Activated CD4-positive, alpha-beta T cell treated with anti-CD3 and anti-CD28 coated beads, Interleukin-2, amount 50 U/mL, for 1 hour (primary cell): ENCODE measurements around the gene AUTS2.
"Not testable (repeated sequence)": the region's sequence is repeated elsewhere in the genome, so short reads cannot be mapped to it uniquely, and the experiment has no call there.

Experiments used
- DNase-seq: peaks from one replicate; pipeline ENCODE4 v3.0.0-alpha.2; 2020

Gene AUTS2

DNA sequence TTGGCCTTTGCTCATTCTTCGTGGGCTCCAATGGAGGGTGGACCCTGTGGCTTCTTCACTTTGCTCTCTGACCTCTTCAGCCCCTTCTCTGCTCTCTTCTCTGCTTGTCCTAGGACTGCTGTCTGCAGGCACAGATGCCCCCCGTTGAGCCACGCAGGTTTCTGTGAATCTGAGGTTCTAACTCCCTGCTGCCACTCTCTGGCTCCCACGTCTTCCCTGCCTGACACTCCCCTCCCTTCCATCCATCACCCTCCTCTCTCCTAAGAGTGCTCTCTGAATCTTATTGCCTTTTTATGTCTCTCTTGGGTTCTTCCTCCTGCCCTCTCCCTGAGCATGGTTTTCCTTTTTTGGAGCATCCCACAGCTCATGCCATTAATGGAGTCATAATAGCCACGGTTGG is 1034.1 kb downstream of the AUTS2 start:
- no peak for DNase-seq

DNA sequence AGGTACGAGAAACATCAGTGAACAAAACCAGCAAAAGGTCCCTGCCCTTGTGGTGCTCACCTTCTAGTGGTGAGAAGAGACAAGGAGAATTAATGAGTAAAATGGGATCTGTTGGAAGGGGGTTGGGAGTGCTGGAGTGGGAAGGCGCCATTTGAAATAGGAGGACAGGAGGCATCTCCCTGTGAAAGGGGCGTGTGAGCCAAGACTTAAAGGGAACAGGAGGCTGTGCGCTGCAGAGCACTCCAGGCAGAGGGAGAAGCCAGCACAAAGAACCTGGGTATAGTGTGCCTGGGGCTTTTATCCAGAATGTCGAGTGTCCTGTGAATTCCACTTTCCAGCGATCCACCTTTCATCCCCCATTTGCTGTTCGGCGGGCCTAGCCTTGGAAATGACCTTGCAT is 1035.8 kb downstream of the AUTS2 start:
- DNase-seq: no peak

DNA sequence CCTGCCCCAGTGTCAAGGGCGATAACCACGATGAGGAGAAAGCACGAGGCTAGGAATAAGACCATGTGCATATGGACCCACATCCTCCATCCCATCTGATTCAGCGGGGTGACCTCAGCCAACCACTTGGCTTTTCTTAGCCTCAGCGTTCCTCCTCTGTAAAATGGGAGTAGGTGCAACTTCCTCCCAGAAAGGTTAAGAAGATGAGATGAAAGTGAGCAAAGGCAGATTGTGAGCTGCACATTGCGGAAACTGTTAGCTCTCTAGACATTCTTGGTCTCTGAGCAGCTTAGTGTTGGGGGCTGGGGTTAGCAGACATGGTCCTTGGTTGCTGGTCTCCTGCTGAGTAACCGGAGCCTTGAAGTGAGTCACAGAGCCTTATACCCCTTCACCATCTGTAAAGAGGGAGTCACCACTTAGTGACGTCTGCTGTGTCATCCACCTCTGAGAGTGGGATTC is 1036.4 kb downstream of the AUTS2 start:
- no peak for DNase-seq

DNA sequence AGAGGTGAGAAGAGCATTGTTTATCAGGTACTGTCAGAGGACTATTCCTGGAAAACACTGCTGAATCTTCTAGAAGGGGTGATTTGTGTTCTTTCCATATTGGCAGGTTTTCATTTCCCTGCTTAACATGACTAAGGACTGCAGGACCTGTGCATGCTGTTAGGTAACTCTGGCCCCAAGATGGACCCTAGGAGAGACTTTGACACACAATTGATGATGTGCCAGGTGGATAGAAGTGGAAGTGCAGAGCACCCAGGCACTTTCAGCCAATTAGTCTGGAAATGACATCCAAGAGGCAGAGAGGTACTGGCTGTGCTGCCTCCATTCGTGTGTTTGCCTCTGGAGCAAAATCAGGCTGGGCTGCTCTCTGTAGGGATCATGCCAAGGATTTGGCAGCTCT is 1037.4 kb downstream of the AUTS2 start:
- DNase-seq: no peak

DNA sequence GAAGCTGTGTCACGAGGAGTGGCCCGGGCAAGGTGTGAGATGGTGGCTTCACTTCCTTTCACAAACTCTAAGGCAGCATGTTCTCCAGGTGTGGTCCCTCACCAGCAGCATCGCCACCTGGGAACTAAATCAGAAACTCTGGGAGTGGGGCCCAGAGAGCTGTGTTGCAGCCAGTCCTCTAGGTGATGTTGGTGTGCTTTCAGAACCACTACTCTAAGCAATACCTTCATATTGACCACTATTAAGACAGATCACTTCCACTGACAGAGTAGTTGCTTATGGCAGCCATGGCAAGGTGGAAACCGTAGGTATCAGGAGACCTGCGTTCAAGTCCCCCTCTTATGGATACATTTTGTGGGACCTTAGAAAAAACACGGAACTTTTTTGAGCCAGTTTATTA is 1037.9 kb downstream of the AUTS2 start:
- DNase-seq: no peak

DNA sequence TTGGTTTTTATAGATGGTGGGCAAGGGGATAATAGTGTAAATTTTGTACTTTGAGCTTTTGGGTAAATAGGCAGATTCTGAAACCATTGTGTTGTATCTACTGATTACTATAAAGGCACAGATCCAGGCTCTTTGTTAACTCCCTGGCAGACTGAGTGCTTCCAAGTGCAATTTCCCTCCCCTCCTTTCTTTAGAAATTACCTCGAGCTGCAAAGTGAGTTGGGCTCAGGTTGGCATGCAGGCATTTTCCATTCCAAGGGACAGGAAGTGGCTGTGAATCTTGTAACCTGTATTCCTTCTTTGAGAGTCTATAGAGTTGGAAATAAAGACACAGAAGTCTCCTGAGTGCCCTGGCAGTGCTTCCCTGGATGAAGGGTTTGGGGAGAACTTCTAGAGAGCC is 1039.5 kb downstream of the AUTS2 start:
- no peak for DNase-seq

DNA sequence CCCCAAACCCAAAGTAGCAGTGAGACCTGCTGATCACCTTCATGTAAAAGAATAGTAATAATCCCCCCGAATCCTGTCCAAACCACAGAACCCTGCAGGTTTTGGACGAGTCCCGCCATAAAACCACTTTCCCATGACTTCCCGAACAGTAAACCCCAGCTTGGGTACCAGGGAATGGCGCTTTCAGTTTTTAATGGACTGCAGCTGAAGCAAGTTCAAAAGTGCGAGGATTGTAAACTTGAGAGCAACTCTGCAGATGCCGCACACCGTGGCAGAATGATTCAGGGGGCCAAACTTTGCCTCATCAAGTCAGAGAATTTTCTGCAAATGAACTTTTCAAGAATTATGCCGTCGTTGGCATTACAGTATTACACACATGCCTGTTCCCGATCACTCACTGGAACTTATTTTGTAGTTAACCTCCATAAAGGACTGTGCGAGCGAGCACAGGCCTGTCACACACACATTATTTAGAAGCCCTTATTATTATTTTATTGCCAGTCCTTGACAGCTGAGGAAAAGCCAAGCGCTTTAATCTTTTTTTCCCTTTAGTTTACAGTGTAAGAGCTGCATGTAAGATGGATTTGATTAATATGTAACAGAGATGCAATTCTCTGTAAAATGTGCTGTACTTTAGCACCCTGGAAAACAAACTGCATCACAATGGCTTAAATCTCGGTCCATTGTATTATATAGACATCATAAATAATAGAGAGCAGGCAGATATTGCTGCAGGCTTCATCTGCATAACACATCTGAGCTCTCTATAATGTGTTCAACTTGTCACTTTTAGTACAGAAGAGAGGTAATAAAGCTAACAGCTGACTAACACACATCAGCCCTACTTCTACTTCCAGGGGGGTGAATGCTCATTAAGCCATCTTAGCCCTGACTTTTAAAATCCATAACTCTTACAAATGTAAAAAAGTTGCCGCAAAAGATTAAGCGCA is 1040.2 kb downstream of the AUTS2 start:
- DNase-seq: no peak

DNA sequence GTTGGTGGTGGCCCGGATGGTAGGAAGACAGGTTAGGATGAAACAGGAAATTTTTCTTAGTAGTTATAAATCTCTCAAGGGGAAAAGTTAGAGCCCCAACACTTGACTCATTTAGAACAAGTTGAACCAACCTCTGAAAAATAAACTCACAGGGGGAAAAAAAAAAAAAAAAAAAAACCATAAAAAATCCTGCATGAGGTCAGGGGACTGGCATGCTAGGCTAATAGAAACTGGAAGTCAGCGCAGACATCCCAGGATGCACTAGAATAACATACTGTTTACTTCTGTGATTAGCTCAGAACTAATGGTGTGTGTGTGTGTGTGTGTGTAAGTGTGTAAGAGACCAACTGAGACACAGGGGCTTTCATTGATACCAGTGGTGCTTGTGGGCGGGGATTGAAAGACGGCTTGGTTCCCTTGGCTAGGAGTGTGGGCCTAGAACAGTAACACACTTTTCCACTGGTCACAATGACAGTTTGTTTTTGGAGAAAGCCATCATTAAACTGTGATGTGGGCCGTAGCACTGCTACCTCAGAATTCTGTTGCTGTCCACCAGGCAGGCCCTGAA is 1042.1 kb downstream of the AUTS2 start:
- no peak for DNase-seq

DNA sequence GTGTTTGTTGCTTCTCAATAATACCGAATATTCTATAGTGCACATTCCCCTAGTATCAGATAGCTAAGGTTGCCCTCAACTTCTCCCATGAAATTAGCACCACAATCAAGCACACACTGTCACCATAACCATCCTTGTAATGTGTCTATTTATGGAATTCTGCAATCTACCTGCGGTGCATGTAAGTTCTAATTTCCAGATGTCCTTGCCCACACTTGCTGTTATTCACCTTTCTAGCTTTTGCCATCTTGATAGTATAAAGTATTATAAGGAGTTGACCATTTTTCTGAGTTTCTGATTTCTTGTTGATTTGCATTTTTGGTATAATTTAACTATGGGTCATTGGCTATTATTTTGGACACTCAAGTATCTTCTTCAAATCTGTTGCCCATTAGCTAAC is 1043.6 kb downstream of the AUTS2 start:
- DNase-seq: no peak

DNA sequence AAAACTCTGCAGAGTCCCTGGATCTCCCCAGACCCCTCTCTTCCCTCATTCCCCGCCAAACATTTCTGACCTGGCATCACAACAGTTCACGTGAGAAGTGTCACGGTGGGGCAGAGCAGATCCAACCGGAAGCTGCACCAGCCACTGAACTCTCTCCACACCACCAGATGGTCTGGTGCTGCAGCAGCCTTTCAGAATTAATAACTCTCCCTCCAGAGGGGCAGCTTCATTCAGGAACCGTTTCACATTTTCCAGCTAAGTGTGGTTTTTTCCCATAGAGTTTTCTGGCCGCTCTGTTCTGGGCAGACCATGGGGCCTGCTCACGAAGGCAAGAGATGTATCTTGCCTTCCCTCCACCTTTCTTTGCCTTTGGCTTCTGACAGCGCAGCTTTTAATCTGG is 1047.0 kb downstream of the AUTS2 start:
- DNase-seq: no peak

DNA sequence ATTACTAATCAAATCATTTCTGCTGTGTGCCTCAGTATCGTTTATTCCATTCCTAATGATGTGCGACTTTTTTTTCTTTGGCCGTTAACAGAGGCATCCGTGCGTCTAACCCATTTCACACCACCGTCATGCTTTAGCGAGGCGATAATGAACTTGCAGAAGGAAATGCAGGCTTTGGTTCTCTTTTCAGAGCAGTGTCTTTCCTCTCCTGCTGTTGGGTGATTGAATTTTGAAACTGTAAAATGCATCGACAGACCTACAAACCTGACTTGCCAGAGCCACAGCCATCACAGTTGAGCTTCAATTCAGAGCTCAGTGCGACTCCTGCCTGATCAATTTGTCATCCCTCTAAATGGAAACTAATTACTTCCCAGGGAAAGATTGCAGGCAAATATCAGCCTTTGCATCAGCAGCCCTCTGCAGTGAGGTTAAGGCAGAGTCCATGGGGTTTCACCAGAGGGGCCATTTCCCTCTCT is 1047.6 kb downstream of the AUTS2 start:
- no peak for DNase-seq

DNA sequence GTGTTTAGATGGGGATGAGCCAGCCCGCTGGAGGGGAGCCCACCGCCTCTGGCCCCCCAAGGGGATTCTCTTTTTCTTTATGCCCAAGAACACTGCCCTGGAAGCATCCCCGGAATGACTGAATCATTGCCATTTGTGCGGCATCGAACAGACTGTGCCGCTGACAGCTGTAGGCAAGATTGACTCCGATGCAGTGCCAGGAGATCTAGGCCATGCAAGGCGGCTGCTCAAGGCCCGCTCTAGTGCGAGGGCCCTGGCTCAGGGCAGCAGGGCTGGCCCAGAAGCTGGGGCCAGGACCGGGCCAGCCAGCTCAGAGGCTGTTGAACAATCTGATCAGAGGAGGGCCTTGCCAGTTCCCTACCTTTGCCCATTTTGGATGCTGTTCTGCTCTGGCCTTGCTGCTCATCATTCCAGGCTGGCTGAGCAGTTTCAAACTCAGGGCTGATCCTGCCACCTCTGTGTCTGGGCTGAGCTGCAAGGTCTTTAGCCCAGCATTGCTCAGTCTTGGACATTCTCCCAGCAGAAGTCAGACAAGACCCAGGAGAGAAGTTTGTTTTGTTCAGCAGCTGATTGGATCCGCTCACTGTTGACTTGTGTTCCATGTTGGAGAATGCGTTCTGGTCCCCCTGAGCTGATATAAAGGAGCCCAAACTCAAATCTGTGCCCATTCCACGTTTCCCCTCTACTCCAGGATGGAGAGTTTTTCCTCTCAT is 1048.4 kb downstream of the AUTS2 start:
- DNase-seq: no peak

DNA sequence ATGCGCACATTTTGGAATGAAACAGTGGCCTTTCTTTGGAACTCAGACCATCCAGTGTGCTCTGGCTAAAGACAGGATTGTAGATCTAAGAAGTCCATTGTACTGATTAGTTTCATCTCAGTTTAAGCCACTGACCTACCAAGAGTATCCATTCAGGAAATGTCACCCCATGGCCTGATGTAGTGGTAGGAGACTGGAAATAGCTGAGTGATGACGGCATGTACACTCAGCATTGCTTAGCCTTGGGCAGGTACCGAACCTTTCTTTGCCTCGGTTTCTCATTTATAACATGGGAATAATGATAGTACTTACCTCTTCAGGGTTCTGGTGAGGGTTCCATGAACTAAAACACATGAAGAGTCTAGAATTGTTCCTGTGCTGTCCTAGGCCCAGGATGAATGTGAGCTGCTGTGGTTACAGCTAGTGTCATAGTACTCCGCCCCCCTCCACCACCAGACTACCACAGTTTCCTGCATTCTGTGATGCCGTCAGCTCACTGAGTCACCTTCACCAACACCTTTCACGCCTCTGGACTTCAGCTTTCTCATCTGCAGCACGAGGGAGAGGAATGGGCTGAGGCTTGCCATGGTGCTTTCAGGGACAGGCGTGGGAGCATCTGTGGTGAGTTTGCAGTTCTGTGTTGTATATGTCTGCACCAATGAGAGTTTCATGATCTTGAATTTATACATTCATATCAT is 1049.7 kb downstream of the AUTS2 start:
- DNase-seq: peak; percentile 51

DNA sequence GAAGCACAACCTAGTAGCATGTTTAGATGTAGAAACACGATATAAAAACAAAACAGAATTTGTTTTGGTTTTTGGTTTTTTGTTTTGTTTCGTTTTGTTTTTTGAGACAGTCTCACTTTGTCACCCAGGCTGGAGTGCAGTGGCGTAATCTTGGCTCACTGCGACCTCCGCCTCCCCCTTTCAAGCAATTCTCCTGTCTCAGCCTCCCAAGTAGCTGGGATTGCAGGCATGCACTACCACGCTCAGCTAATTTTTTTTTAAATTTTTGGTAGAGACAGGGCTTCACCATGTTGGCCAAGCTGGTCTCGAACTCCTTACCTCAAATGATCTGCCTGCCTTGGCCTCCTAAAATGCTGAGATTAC is 1050.2 kb downstream of the AUTS2 start:
- DNase-seq: not testable (repeated sequence)

DNA sequence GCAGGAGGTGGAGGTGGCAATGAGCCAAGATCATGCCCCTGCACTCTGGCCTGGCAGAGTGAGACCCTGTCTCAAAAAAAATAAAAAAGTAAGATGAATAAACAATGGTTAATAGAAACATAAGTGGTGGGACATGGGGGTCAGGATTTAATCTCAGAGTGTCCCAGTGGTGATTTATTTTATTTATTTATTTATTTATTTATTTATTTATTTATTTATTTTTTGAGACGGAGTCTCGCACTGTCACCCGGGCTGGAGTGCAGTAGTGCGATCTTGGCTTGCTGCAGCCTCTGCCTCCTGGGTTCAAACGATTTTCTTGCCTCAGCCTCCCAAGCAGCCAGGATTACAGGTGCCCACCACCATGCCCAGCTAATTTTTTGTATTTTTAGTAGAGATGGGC is 1051.0 kb downstream of the AUTS2 start:
- no peak for DNase-seq

DNA sequence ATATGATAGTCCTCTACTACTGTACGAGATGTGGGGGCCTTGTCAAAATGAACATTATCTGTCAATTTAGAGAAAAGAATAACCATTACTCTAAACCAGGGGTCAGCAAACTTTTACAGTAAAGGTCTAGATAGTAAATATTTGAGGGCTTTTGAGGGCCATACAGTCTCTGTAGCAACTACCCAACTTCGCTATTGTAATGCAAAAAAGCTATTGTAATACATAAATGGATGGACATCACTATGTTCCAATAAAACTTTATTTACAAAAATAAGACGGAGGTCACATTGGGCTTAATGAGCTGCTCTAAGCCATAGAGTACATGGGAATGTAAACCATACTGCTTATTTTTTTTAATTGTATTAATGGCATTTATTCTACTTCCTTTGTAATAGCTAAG is 1055.9 kb downstream of the AUTS2 start:
- DNase-seq: no peak

DNA sequence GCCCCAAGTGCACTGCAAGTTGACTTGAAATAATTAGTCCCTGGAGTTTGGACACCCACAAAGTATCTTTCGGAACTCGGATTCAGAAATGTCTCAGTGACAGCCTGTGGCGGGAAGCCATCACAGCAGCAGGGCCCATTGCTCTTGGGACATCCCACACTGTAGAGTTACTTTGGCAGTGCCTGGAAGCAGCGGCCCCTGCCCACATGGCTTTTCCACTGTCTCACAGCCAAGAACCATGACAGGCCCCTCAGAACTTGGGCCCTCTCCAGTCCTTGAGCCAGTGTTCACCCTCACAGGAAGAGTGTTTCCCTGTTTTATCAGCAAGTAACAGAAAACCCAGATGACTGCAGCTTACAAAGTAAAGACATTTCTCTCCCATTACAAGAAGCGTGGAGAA is 1056.7 kb downstream of the AUTS2 start:
- DNase-seq: no peak

DNA sequence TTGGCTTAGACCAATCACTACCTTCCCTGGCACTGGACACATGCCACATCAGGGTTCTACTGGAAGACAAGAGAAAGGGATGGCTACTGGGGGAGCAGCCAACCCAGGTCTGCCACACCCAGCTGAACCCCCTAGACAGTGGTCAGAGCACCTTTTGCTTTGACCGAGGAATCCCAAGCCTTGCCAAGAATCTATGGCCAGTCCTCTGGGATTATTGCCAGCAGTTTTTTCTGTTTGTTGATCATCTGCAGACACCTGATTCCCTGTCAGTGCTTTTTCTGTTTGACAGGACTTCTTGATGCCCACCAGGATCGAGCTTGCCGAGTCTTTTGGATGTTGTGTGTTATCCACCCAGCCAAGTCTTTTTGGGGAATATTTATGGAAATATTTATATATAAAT is 1057.4 kb downstream of the AUTS2 start:
- no peak for DNase-seq

DNA sequence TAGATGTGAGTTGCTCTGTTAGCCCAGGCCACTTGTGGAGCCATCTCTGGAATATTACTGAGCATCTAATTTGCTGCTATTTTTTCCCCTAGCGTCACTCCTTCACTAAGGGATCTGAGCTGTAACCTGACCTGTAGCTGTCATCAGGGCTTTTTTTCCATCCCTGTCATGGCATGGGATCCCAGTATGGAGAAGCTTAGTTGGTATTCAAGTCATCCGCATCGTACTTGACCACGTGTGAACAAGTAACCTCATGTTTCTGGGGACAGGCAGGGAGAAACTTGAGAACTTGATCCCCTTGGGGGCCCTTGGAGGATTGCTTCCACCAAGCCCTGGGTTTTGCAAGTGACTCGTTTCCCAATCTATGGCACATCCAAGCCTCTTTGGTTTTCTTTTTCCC is 1059.3 kb downstream of the AUTS2 start:
- DNase-seq: no peak

DNA sequence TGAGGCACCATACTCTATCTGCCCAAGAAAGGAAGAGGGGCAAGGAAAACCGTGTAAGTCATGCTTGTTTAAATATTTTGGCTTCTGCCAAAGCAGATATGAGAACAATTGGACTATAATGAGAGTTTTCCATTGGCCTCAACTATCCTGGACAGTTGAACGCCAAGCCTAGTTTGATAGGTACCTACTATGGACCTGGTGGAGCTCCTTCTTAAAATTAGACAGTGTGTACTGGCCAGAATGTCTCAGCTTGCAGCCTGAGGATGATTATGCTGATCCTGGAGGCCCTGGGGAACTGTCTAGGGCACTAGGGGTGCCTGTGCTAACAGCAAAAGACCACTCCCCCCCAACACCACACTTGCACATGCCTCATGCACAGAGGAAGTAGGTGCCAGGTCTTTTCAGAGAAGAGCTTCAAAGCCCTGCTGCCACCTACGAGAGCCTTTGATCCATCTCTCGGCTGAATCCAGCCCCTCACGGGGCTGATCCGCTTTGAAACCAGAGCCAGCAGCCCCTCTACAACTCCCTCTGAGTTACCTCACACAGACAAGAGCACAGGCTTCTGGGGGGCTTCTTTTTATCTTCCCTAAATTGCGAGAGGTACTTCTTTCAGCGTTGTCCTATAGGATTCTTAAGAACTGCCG is 1059.8 kb downstream of the AUTS2 start:
- no peak for DNase-seq

DNA sequence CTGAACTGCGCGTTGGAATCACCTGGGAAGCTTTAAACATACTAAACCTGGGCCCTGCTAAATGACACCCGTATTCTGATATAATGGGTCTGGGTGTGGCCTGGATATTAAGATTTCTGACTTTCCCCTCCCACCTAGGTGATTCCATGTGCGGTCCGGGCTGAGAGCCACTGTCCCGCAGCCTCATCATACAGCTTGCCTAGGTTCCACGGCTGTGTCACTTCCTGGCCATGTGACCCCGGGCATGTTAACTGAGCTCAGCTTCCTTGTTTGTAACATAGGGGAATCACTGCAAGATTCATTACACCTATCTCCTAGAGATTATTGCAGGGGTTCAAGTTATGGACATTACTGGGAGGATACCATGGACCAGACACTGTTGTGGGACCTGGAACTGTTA is 1061.0 kb downstream of the AUTS2 start:
- no peak for DNase-seq

DNA sequence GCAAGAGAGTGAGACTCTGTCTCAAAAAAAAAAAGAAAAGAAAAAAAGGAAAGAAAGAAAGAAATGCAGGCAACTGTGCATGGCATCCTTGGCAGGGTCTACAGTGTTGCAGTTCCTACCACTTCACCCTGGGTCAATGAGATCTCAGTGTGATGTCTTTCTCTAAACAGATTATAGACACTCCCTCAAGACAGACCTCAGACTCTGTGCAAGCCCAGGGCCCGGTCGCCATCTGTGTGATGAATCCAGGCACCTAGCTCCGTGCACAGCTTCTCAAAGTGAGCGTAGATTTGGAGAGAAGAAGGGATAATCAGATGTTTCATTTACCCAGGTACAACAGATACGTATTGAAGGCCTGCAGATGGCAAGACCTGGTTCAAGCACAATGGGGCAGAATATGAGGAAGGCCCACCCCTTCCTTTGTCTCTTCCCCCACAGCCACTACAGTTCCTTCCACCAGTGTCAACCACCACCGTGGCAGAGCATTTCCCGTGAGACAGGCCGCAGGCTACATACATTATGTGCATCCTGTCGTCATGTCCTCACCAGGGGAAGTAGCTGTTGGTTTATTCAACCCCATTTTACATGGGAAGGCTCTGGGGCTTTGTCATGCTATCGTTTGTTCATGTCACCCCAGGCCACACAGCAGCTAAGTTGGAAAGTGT is 1062.0 kb downstream of the AUTS2 start:
- DNase-seq: peak; percentile 8
